ENCODE results near the gene SEC16B.

The SEC16B gene

DNA sequence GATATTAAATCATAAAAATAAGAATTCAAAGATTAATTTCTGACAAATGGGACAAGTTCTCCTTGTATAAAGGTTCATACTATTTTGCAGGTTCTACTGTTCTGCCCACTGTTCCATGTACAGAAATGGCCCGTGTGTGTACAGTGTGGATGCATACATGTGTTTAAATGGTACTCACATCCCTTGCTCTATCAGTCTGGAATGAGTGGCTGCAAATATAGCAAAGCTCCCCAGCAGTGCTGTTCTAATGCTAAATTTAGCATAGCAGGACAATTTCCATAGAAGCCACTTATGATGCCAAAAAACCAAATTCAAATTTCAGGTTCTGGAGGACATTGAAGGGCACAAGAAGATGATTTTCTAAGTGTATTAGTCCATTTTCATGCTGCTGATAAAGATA lies 9.4 kb upstream of the SEC16B start:
- H3K4me1 ChIP-seq (ENCODE audit: control insufficient read depth, insufficient read depth, low read length, unreplicated experiment), result peaks cover 23% of the 10 kb centered on the region
- H3K79me2 ChIP-seq (ENCODE audit: control insufficient read depth, insufficient read depth, low read length, unreplicated experiment), result no peaks in the 10 kb centered on the region
- no peak overlapping the region for H3K4me3 ChIP-seq (ENCODE audit: low read depth, low read length)
- no peaks in the 10 kb centered on the region for H3K27me3 ChIP-seq (ENCODE audit: insufficient read depth, low read length)
- H2AFZ ChIP-seq (ENCODE audit: low read length, unreplicated experiment), result no peak overlapping the region
- H3K27ac ChIP-seq (ENCODE audit: low read depth, low read length), result no peak overlapping the region
- no peaks in the 10 kb centered on the region for H3K36me3 ChIP-seq (ENCODE audit: insufficient read depth, low read length)

DNA sequence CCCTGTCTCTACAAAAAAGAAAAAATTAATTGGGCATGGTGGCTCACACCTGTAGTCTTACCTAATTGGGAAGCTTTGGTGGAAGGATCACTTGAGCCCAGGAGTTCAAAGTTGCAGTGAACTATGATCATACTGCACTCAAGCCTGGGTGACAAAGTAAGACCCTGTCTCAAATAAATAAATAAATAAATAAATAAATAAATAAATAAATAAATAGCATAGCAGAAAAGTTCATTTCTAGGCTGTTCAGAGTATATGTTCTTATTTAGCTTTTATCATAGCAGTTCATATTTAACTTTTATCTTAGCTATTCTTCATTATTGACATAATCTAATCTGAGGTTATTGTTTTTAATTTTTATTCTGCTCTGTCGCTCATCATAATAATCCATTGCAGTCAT lies 8.7 kb upstream of the SEC16B start:
- Histone ChIP-seq H3K4me1 (ENCODE audit: control insufficient read depth, insufficient read depth, low read length, unreplicated experiment) (peaks cover 19% of the 10 kb centered on the region), H2AFZ (ENCODE audit: low read length, unreplicated experiment) (no peak overlapping the region), H3K36me3 (ENCODE audit: insufficient read depth, low read length) (no peaks in the 10 kb centered on the region), H3K27me3 (ENCODE audit: insufficient read depth, low read length) (no peaks in the 10 kb centered on the region), H3K27ac (ENCODE audit: low read depth, low read length) (no peak overlapping the region), H3K4me3 (ENCODE audit: low read depth, low read length) (no peak overlapping the region), H3K79me2 (ENCODE audit: control insufficient read depth, insufficient read depth, low read length, unreplicated experiment) (no peaks in the 10 kb centered on the region)

DNA sequence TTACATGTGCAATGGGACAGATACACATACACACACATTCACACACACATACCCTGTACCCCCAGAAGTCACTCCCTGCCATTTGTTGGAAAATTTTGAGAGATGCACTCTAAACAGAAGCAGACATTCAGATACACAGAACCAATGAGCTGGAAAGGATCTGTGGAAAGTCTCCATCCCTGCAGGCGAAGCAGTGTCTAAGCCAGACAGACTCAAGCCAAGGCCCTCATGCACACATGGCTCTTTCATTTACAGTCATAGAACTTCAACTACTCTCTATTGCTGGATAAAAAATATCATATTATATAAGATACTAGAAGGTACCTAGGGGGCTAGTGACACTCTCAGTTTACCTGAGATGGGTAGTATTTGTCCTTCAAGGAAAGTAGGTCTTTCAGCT lies 7.3 kb upstream of the SEC16B start:
- Histone ChIP-seq H3K27ac (ENCODE audit: low read depth, low read length) (no peak overlapping the region), H3K27me3 (ENCODE audit: insufficient read depth, low read length) (no peaks in the 10 kb centered on the region), H3K4me3 (ENCODE audit: low read depth, low read length) (no peak overlapping the region), H3K79me2 (ENCODE audit: control insufficient read depth, insufficient read depth, low read length, unreplicated experiment) (no peaks in the 10 kb centered on the region), H3K36me3 (ENCODE audit: insufficient read depth, low read length) (no peaks in the 10 kb centered on the region), H3K4me1 (ENCODE audit: control insufficient read depth, insufficient read depth, low read length, unreplicated experiment) (peaks cover 12% of the 10 kb centered on the region), H2AFZ (ENCODE audit: low read length, unreplicated experiment) (no peak overlapping the region)

DNA sequence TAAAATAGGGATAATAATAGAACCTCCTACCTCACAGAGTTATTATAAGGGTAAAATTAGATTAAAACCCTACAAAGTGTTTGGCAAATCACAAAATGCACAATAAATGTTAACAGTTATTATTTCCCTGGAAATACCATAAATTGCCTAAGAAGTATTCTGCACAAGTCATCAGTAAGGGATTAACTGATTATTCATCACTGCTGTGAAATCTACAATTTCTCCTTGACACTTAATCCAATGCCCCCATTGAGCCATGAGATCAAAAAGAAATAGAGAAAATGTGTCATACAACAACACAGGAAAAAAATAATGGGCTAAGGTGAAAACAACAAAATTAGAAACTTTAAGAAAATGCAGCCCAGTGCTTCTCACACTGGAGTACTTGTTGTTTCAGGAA lies 6.7 kb upstream of the SEC16B start:
- no peaks in the 10 kb centered on the region for H3K79me2 ChIP-seq (ENCODE audit: control insufficient read depth, insufficient read depth, low read length, unreplicated experiment)
- no peak overlapping the region for H2AFZ ChIP-seq (ENCODE audit: low read length, unreplicated experiment)
- H3K27me3 ChIP-seq (ENCODE audit: insufficient read depth, low read length), result no peaks in the 10 kb centered on the region
- peaks cover 12% of the 10 kb centered on the region for H3K4me1 ChIP-seq (ENCODE audit: control insufficient read depth, insufficient read depth, low read length, unreplicated experiment)
- no peak overlapping the region for H3K27ac ChIP-seq (ENCODE audit: low read depth, low read length)
- no peaks in the 10 kb centered on the region for H3K36me3 ChIP-seq (ENCODE audit: insufficient read depth, low read length)
- H3K4me3 ChIP-seq (ENCODE audit: low read depth, low read length), result no peak overlapping the region

DNA sequence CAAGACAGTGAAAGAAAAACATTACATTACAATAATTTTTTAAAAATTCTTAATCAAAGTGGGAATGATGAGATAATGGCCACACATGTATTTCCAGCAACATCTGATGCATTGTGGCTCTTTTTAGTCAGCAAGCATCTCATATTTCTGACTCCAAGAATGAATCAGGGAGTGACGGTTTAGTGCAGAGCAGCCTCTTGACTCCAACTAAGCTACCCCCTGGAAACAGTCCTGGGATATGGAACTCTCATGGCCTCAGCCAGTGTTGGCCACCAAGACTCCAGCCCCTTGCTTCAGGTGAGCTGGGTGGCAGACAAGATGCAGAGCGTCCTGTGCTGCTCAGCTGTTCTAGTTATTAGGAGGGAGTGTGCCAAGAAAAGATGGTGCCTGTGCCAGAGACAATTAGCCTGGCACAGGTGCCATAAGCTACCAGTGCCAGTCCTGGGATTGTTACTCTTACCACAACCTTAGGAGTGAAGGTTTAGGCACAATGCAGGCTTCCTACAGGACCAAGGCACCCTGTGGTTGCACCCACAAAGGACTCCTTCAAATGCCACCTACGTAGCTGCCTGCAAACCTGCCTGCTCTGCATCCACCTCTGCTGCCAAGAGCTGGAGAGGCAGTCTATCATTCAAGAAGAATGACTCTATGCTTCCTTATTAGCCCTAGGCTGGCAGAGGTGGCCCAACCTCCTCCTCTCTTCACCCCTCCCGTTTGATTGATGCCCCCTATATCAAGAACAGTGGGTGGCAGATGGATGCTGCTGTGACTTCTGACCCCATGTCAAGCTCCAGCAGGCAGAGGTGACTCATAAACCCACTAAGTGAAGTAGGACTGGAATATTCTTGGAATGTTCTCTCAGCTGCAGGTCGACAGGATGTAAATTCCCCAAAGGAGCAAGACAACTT lies 6.0 kb upstream of the SEC16B start:
- Histone ChIP-seq H3K4me3 (ENCODE audit: low read depth, low read length) (no peak overlapping the region), H3K79me2 (ENCODE audit: control insufficient read depth, insufficient read depth, low read length, unreplicated experiment) (no peaks in the 10 kb centered on the region), H3K4me1 (ENCODE audit: control insufficient read depth, insufficient read depth, low read length, unreplicated experiment) (peaks cover 12% of the 10 kb centered on the region), H3K27me3 (ENCODE audit: insufficient read depth, low read length) (no peaks in the 10 kb centered on the region), H3K36me3 (ENCODE audit: insufficient read depth, low read length) (no peaks in the 10 kb centered on the region), H2AFZ (ENCODE audit: low read length, unreplicated experiment) (no peak overlapping the region), H3K27ac (ENCODE audit: low read depth, low read length) (no peak overlapping the region)

DNA sequence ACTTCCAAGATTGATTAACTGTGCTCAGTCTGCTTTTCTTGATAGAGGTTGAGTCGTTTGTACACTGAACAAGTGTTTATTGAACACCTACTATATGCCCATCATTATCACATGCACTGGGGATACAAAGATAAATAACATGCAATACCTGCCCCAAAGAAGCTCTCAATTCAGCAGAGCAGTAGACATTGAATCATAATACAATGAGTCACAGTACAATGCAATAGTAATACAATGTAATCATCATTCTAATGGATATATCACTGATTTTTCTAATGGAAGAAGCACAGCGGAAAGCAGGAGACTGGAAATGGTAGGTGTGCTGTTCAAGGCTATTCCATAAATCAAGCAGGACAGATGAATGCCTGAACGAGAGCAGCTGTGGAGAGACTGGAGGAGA lies 3.7 kb upstream of the SEC16B start:
- Histone ChIP-seq H2AFZ (ENCODE audit: low read length, unreplicated experiment) (no peak overlapping the region), H3K36me3 (ENCODE audit: insufficient read depth, low read length) (no peaks in the 10 kb centered on the region), H3K27ac (ENCODE audit: low read depth, low read length) (no peak overlapping the region), H3K4me3 (ENCODE audit: low read depth, low read length) (no peak overlapping the region), H3K79me2 (ENCODE audit: control insufficient read depth, insufficient read depth, low read length, unreplicated experiment) (no peaks in the 10 kb centered on the region), H3K27me3 (ENCODE audit: insufficient read depth, low read length) (no peaks in the 10 kb centered on the region), H3K4me1 (ENCODE audit: control insufficient read depth, insufficient read depth, low read length, unreplicated experiment) (peaks cover 12% of the 10 kb centered on the region)

DNA sequence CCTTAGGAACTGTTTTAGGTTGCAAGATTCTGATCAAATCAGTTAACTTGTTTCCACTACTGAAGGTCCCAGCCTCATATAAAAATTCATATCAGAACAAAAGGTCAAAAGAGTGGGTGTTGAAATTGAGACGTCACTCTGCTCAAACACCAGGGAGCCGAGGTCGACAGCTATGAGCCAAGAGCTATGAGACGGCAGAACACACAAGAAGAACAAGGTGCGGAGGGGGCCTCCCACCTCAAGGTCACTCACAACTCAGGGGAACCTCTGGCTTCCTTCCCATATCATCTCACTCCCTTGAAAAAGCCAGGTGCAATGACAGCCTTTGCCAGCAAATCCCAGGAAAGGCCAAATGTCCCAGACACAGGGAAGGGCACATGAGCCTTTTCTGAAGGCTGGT lies 749 bp downstream of the SEC16B start:
- Histone ChIP-seq H3K27ac (ENCODE audit: low read depth, low read length) (no peak overlapping the region), H3K4me3 (ENCODE audit: low read depth, low read length) (no peak overlapping the region), H3K36me3 (ENCODE audit: insufficient read depth, low read length) (no peaks in the 10 kb centered on the region), H3K79me2 (ENCODE audit: control insufficient read depth, insufficient read depth, low read length, unreplicated experiment) (no peaks in the 10 kb centered on the region), H3K27me3 (ENCODE audit: insufficient read depth, low read length) (no peaks in the 10 kb centered on the region), H3K4me1 (ENCODE audit: control insufficient read depth, insufficient read depth, low read length, unreplicated experiment) (no peaks in the 10 kb centered on the region), H2AFZ (ENCODE audit: low read length, unreplicated experiment) (no peak overlapping the region)

DNA sequence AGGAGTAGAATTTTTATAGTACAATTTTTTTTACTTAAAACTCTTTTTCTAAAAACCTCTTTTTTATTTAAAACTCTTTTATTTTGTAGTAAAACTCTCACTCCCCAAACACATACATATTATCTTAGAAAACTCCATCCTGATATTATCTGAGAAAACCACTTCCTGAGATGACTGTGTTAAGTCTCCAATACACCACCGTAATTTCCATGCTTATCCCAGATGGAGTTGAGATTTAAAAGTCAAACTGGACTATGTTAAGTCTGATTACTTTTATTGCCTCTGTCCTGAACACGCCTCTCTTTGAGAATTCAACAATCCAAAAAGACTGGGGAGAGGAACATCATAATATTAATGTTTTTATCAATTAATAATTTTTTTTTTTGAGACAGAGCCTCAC lies 3.7 kb downstream of the SEC16B start:
- H3K4me3 ChIP-seq (ENCODE audit: low read depth, low read length), result no peak overlapping the region
- no peaks in the 10 kb centered on the region for H3K27me3 ChIP-seq (ENCODE audit: insufficient read depth, low read length)
- no peaks in the 10 kb centered on the region for H3K4me1 ChIP-seq (ENCODE audit: control insufficient read depth, insufficient read depth, low read length, unreplicated experiment)
- no peak overlapping the region for H2AFZ ChIP-seq (ENCODE audit: low read length, unreplicated experiment)
- H3K27ac ChIP-seq (ENCODE audit: low read depth, low read length), result no peak overlapping the region
- no peaks in the 10 kb centered on the region for H3K36me3 ChIP-seq (ENCODE audit: insufficient read depth, low read length)
- no peaks in the 10 kb centered on the region for H3K79me2 ChIP-seq (ENCODE audit: control insufficient read depth, insufficient read depth, low read length, unreplicated experiment)

DNA sequence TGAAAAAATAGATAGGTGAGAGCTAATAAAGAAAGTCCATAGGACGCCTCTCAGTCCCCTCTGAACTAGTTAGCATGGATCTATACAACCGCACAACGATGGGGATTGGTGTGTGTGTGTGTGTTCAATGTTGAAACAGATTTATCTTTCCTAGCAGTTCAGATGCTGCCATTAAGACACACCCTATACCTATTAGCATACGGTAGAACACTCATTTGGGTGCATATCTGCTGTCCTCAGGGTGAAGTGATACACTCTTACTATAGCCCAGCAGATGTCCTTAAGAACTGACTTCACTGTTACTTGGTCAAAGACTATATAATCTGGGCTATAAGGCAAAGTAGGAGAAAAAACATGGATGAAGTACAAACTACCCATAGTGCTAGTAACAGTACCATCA lies 4.6 kb downstream of the SEC16B start:
- no peaks in the 10 kb centered on the region for H3K4me1 ChIP-seq (ENCODE audit: control insufficient read depth, insufficient read depth, low read length, unreplicated experiment)
- no peaks in the 10 kb centered on the region for H3K79me2 ChIP-seq (ENCODE audit: control insufficient read depth, insufficient read depth, low read length, unreplicated experiment)
- H3K27ac ChIP-seq (ENCODE audit: low read depth, low read length), result no peak overlapping the region
- H3K36me3 ChIP-seq (ENCODE audit: insufficient read depth, low read length), result no peaks in the 10 kb centered on the region
- no peak overlapping the region for H2AFZ ChIP-seq (ENCODE audit: low read length, unreplicated experiment)
- no peak overlapping the region for H3K4me3 ChIP-seq (ENCODE audit: low read depth, low read length)
- no peaks in the 10 kb centered on the region for H3K27me3 ChIP-seq (ENCODE audit: insufficient read depth, low read length)

DNA sequence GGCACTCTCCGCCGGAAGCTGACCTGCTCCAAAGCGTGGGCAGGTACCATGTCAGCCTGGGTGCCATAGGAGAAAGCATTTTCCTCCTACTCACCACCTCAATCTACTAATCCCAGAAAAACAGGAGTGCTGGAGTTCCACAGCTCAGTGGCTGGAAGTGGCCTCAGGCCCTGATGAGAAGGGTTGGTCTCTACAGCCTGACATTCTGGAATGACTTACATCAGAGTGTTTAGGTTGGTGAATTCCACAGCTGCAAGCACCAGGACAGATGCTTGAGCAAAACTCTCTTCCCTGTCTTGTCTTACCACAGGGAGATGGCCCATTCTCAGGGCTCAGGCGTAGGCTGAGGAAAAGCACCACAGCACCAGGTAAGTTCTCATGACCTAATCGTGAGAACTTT lies 5.5 kb downstream of the SEC16B start:
- no peaks in the 10 kb centered on the region for H3K36me3 ChIP-seq (ENCODE audit: insufficient read depth, low read length)
- H3K79me2 ChIP-seq (ENCODE audit: control insufficient read depth, insufficient read depth, low read length, unreplicated experiment), result no peaks in the 10 kb centered on the region
- no peak overlapping the region for H2AFZ ChIP-seq (ENCODE audit: low read length, unreplicated experiment)

DNA sequence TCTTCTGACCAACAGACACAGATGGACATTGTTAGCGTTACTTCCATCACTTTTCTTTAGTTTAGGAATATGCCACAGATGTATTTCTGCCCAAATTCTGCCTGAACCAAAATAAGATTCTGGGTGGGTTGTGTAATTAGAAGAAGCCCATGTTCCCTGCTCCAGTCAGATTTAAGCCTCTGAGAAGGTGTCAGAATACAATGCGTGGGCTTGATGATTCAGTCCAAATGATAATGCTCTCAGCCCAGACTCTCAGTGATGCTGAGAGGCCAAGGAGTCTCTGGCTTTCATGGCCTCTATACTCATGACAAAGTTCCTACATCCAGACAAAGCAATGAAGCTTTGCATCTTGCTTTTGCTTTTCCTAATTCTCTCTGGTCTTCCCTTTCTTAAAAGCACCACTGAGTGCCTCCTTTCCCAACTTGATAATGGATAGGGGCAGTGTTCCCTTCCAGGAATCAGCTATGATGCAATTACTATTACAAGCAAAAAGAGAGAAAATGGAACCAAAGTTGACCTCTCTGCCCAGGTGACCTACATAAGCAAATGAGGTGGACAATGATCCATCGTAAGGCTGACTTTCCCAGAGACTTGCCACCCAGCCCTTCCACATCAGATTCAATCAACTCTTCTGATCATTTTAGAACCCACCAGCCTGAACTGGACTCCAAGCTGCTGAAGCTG lies 8.8 kb downstream of the SEC16B start:
- Histone ChIP-seq H3K79me2 (ENCODE audit: control insufficient read depth, insufficient read depth, low read length, unreplicated experiment) (no peaks in the 10 kb centered on the region), H3K36me3 (ENCODE audit: insufficient read depth, low read length) (no peaks in the 10 kb centered on the region), H2AFZ (ENCODE audit: low read length, unreplicated experiment) (no peak overlapping the region), H3K4me3 (ENCODE audit: low read depth, low read length) (no peak overlapping the region), H3K27me3 (ENCODE audit: insufficient read depth, low read length) (no peaks in the 10 kb centered on the region), H3K27ac (ENCODE audit: low read depth, low read length) (no peak overlapping the region), H3K4me1 (ENCODE audit: control insufficient read depth, insufficient read depth, low read length, unreplicated experiment) (no peaks in the 10 kb centered on the region)

More for the DNA sequence above, 5.5 kb downstream of the SEC16B start:
- H3K4me1 ChIP-seq (ENCODE audit: control insufficient read depth, insufficient read depth, low read length, unreplicated experiment), result no peaks in the 10 kb centered on the region
- H3K4me3 ChIP-seq (ENCODE audit: low read depth, low read length), result no peak overlapping the region
- H3K27ac ChIP-seq (ENCODE audit: low read depth, low read length), result no peak overlapping the region
- no peaks in the 10 kb centered on the region for H3K27me3 ChIP-seq (ENCODE audit: insufficient read depth, low read length)

Data from ACC112 (cell line).